Fibroblast of lung (primary cell): ENCODE data around the gene SNRNP40. TPM values are rescaled to one million over a fixed set of nuclear protein-coding genes. Genes with fewer than 3 reads are reported as not detected.
A peak's percentile ranks its signal among the peaks of the same experiment; 100 is the strongest.

ENCODE experiments used
- DNase-seq, 2 donors: peaks; one replicate each; pipeline versions ENCODE4 v3.0.0 to v3.0.0-alpha.2; 2010; ENCODE audit warnings: low read depth in 2 of 2
- H2AFZ ChIP-seq: 2 replicates; pipeline ENCODE4 v1.5.1; 2012; ENCODE audit warnings: low read length, control low read depth, inconsistent platforms
- H3K27ac ChIP-seq: 2 replicates; pipeline ENCODE4 v1.5.1; 2011; ENCODE audit warnings: low read length, control low read depth; ENCODE audit not compliant: insufficient read depth
- H3K27me3 ChIP-seq: 2 replicates; pipeline ENCODE4 v1.5.1; 2011; ENCODE audit warnings: mild to moderate bottlenecking, low read length; ENCODE audit not compliant: control insufficient read depth, insufficient read depth
- H3K36me3 ChIP-seq: 2 replicates; pipeline ENCODE4 v1.5.1; 2011; ENCODE audit warnings: low read length; ENCODE audit not compliant: control insufficient read depth, insufficient read depth
- H3K4me1 ChIP-seq: 2 replicates; pipeline ENCODE4 v1.5.1; 2011; ENCODE audit warnings: low read length; ENCODE audit not compliant: control insufficient read depth, insufficient read depth; ENCODE audit errors: extremely low read depth
- H3K4me2 ChIP-seq: 2 replicates; pipeline ENCODE4 v1.5.1; 2011; ENCODE audit warnings: low read length, control low read depth; ENCODE audit not compliant: insufficient read depth; ENCODE audit errors: extremely low read depth
- H3K4me3 ChIP-seq, 4 experiments: fragments of 200-600 bp in 1 of 4; sonication (generic) in 1 of 4; replicated peaks in 1 of 4; 2 replicates each; pipeline ENCODE4 v1.5.1; 2011 to 2016; ENCODE audit warnings: low read length in 4 of 4, low read depth in 3 of 4, mild to moderate bottlenecking in 3 of 4, control low read depth in 2 of 4, inconsistent platforms in 1 of 4, mixed read lengths in 1 of 4; ENCODE audit not compliant: insufficient read depth in 1 of 4; ENCODE audit errors: control extremely low read depth in 1 of 4
- H3K79me2 ChIP-seq: 2 replicates; pipeline ENCODE4 v1.5.1; 2012; ENCODE audit warnings: mild to moderate bottlenecking, low read length, inconsistent platforms; ENCODE audit not compliant: control insufficient read depth, insufficient read depth
- H3K9ac ChIP-seq: 2 replicates; pipeline ENCODE4 v1.5.1; 2011; ENCODE audit warnings: mild to moderate bottlenecking, low read length, control low read depth; ENCODE audit not compliant: insufficient read depth
- H3K9me3 ChIP-seq: 2 replicates; pipeline ENCODE4 v1.5.1; 2012; ENCODE audit warnings: low read depth, low read length; ENCODE audit not compliant: control insufficient read depth, insufficient read depth
- H4K20me1 ChIP-seq: 2 replicates; pipeline ENCODE4 v1.5.1; 2011; ENCODE audit warnings: low read length; ENCODE audit not compliant: control insufficient read depth, insufficient read depth; ENCODE audit errors: extremely low read depth
- CTCF ChIP-seq, 2 donors: IDR thresholded peaks in 1 of 2; conservative IDR thresholded peaks in 1 of 2; 1 replicate in 1 of 2; 2 replicates in 1 of 2; pipeline ENCODE4 v1.5.1; 2011 to 2012; ENCODE audit warnings: low read length in 2 of 2, control low read depth in 1 of 2, inconsistent platforms in 1 of 2, low read depth in 1 of 2, mild to moderate bottlenecking in 1 of 2
- EZH2 ChIP-seq: IDR thresholded peaks from 2 replicates; pipeline ENCODE4 v1.5.1; 2012; ENCODE audit warnings: low read length, control low read depth, mild to moderate bottlenecking; ENCODE audit errors: missing control alignments
- polyA plus RNA-seq, 2 donors: library from polyadenylated mRNA; depleted of rRNA in 1 of 2; stranded (reverse) in 1 of 2; unstranded in 1 of 2; fragments of >200 nt; gene quantifications; 2 replicates each; pipeline ENCODE4 v1.2.1, GENCODE V29; 2011 to 2012; ENCODE audit warnings: missing spikeins in 1 of 2
- total RNA-seq: library from RNA; depleted of rRNA; stranded (reverse); fragments of >200 nt; gene quantifications from 2 replicates; pipeline ENCODE4 v1.2.1, GENCODE V29; 2014

Gene SNRNP40
- total and polyA plus RNA-seq, 2 donors (not counting 1 experiment from before 2014, with no cell fraction given): 53.5 to 96.6 TPM

- H3K79me2 ChIP-seq: no peaks in the 10 kb centered on the region
- peak in 1 of 2 donors; percentile 8 for DNase-seq
- no peak overlapping the region for H3K27ac ChIP-seq
- no peak for TF ChIP-seq EZH2
- TF ChIP-seq CTCF (conservative IDR thresholded peaks at IDR 0.05 in 1 of 2, IDR thresholded peaks at IDR 0.05 in 1 of 2; ENCODE audit: low read depth in 1 of 2, low read length in 2 of 2): no peak
- no peaks in the 10 kb centered on the region for H3K4me1 ChIP-seq
- no peaks in the 10 kb centered on the region for H3K27me3 ChIP-seq
- no peak overlapping the region for H3K4me2 ChIP-seq
- no peaks in the 10 kb centered on the region for H4K20me1 ChIP-seq
- H3K4me3 ChIP-seq: no peak overlapping the region
- no peaks in the 10 kb centered on the region for H3K9me3 ChIP-seq
- no peaks in the 10 kb centered on the region for H3K36me3 ChIP-seq
- H3K9ac ChIP-seq: no peak overlapping the region
- no peak overlapping the region for H2AFZ ChIP-seq
These were observed 40.3 kb upstream of the SNRNP40 start for GRCh38 chr1:31336687-31337467.

- Histone ChIP-seq H3K9me3 (no peaks in the 10 kb centered on the region), H2AFZ (no peak overlapping the region), H4K20me1 (no peaks in the 10 kb centered on the region), H3K9ac (no peak overlapping the region), H3K4me1 (no peaks in the 10 kb centered on the region), H3K36me3 (no peaks in the 10 kb centered on the region), H3K27me3 (no peaks in the 10 kb centered on the region), H3K79me2 (no peaks in the 10 kb centered on the region), H3K4me3 (no peak overlapping the region), H3K4me2 (no peak overlapping the region), H3K27ac (no peak overlapping the region)
- TF ChIP-seq CTCF (conservative IDR thresholded peaks at IDR 0.05 in 1 of 2, IDR thresholded peaks at IDR 0.05 in 1 of 2; ENCODE audit: low read depth in 1 of 2, low read length in 2 of 2) (peak; percentile 58 to 63), EZH2 (no peak)
- peak; percentile 23 to 70 for DNase-seq
These were observed 38.4 kb upstream of the SNRNP40 start for GRCh38 chr1:31335007-31335406.

- Histone ChIP-seq H4K20me1 (no peaks in the 10 kb centered on the region), H3K27me3 (no peaks in the 10 kb centered on the region), H3K4me3 (no peak overlapping the region), H3K4me2 (no peak overlapping the region), H3K4me1 (no peaks in the 10 kb centered on the region), H3K9me3 (no peaks in the 10 kb centered on the region), H3K27ac (no peak overlapping the region), H2AFZ (no peak overlapping the region), H3K36me3 (peaks cover 2% of the 10 kb centered on the region), H3K9ac (no peak overlapping the region), H3K79me2 (no peaks in the 10 kb centered on the region)
- TF ChIP-seq CTCF (conservative IDR thresholded peaks at IDR 0.05 in 1 of 2, IDR thresholded peaks at IDR 0.05 in 1 of 2; ENCODE audit: low read depth in 1 of 2, low read length in 2 of 2): no peak
- TF ChIP-seq EZH2: no peak
- peak; percentile 3 to 46 for DNase-seq
These were observed 30.8 kb upstream of the SNRNP40 start for GRCh38 chr1:31327381-31327780.
